22Rv1 (cell line): Measurements from ENCODE around the gene PSMA8.

Source experiments
- ZFX ChIP-seq: fragments of 450-650 bp; IDR thresholded peaks from 2 replicates; pipeline ENCODE4 v1.6.1; 2017; ENCODE audit warnings: antibody characterized with exemption, borderline replicate concordance
- TF ChIP-seq, protein P1 (sequence below): fragments of 450-650 bp; IDR thresholded peaks from 2 replicates; pipeline ENCODE4 v1.5.1; 2017; ENCODE audit warnings: mild to moderate bottlenecking

DNA sequence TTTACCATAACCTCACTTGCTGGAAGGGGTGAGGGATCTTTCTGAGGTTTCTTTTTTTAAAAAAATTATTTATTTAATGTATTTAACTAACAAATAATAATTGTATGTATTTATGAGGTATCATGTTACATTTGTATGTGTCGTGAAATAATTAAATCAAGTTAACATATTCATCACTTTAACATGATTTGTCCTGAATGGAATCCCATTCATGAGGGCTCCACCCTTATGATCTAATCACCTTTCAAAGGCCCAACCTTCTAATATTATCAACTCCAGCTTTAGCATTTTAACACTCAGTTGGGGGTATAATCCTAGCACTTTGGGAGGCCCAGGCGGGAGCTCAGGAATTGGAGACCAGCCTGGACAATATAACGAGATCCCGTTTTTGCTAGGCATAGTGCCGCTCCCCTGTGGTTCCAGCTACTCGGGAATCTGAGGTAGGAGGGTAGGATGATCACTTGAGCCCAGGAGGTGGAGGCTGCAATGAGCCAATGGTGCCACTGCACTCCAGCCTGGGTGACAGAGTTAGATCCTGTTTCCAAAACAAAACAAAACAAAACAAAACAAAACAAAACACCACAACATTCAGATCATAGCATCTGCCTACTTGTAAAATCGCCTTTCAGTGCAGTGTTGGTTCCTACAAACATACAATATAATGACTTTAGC, 91.5 kb downstream of the PSMA8 start:
- TF ChIP-seq, protein P1, sequence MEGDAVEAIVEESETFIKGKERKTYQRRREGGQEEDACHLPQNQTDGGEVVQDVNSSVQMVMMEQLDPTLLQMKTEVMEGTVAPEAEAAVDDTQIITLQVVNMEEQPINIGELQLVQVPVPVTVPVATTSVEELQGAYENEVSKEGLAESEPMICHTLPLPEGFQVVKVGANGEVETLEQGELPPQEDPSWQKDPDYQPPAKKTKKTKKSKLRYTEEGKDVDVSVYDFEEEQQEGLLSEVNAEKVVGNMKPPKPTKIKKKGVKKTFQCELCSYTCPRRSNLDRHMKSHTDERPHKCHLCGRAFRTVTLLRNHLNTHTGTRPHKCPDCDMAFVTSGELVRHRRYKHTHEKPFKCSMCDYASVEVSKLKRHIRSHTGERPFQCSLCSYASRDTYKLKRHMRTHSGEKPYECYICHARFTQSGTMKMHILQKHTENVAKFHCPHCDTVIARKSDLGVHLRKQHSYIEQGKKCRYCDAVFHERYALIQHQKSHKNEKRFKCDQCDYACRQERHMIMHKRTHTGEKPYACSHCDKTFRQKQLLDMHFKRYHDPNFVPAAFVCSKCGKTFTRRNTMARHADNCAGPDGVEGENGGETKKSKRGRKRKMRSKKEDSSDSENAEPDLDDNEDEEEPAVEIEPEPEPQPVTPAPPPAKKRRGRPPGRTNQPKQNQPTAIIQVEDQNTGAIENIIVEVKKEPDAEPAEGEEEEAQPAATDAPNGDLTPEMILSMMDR = no peak
- no peak for TF ChIP-seq ZFX
